HG03280 (cell line): ENCODE measurements around the gene CCNQ.

ENCODE experiments used
- ATAC-seq: cut with Tn5 transposase; IDR thresholded peaks from one replicate; pipeline ENCODE4 v1.9.1; 2021; ENCODE audit warnings: mild to moderate bottlenecking, moderate library complexity; ENCODE audit not compliant: unreplicated experiment

CCNQ gene

GRCh38 chrX:153546386-153546785 is 52.6 kb downstream of the CCNQ start:
- no peak for ATAC-seq

- no peak for ATAC-seq
Observed at GRCh38 chrX:153544727-153545126, 54.2 kb downstream of the CCNQ start.

- ATAC-seq: no peak
Observed at GRCh38 chrX:153539979-153540358, 59.0 kb downstream of the CCNQ start.

- ATAC-seq: peak; percentile 57
Observed at GRCh38 chrX:153539171-153539978, 59.6 kb downstream of the CCNQ start.

GRCh38 chrX:153538424-153538823 is 60.5 kb downstream of the CCNQ start:
- no peak for ATAC-seq
